IMR-90 (cell line): ENCODE data around the gene PRUNE2. TPM values are rescaled to one million over a fixed set of nuclear protein-coding genes. Genes with fewer than 3 reads are reported as not detected.

ENCODE experiments used
- ATAC-seq: fragments of 200-7000 bp; cut with Tn5 transposase; 2 replicates; pipeline ENCODE4 v1.9.1; 2020; ENCODE audit warnings: low read depth, mild to moderate bottlenecking, moderate library complexity
- BruUV-seq: library from RNA; stranded (reverse); fragments of 400-500 nt; replicated peaks from 2 replicates; lab custom pipeline; 2021; lab: Mats Ljungman, UMichigan
- CTCF ChIA-PET: fragments of 300-600 bp; formaldehyde crosslinking; extraction: SDS; loops from one replicate; lab custom pipeline; 2021; ENCODE audit warnings: antibody characterized with exemption; lab: Yijun Ruan, JAX
- POLR2A ChIA-PET: fragments of 300-600 bp; sonication (Branson Sonifier 250); formaldehyde crosslinking; loops from one replicate; lab custom pipeline; 2022; ENCODE audit warnings: antibody characterized with exemption; ENCODE audit not compliant: unreplicated experiment; lab: Charles Lee
- DNase-seq: peaks from one replicate; pipeline ENCODE4 v3.0.0; 2013
- H2AFZ ChIP-seq: replicated peaks from 2 replicates; pipeline ENCODE3; 2013; ENCODE audit warnings: low read length, mild to moderate bottlenecking; ENCODE audit not compliant: poor library complexity
- H2AK5ac ChIP-seq: 2 replicates; pipeline ENCODE4 v1.6.1; 2013; ENCODE audit warnings: low read depth, low read length, inconsistent platforms
- H2AK9ac ChIP-seq: replicated peaks from 2 replicates; pipeline ENCODE3; 2013; ENCODE audit warnings: mild to moderate bottlenecking, low read depth, low read length, moderate library complexity; ENCODE audit not compliant: poor library complexity
- H2BK120ac ChIP-seq: 2 replicates; pipeline ENCODE4 v1.6.1; 2013; ENCODE audit warnings: low read depth, low read length, inconsistent platforms
- H2BK15ac ChIP-seq: 3 replicates; pipeline ENCODE4 v1.6.1; 2013; ENCODE audit warnings: low read depth, low read length, inconsistent platforms
- H2BK20ac ChIP-seq: 2 replicates; pipeline ENCODE4 v1.6.1; 2013; ENCODE audit warnings: low read depth, mild to moderate bottlenecking, inconsistent platforms, low read length, moderate library complexity
- H2BK5ac ChIP-seq: 2 replicates; pipeline ENCODE4 v1.6.1; 2013; ENCODE audit warnings: mild to moderate bottlenecking, low read depth, low read length, inconsistent platforms; ENCODE audit not compliant: poor library complexity, severe bottlenecking
- H3K14ac ChIP-seq: replicated peaks from 2 replicates; pipeline ENCODE4 v1.6.1; 2013; ENCODE audit warnings: low read depth, low read length, inconsistent platforms
- H3K18ac ChIP-seq: 2 replicates; pipeline ENCODE4 v1.6.1; 2013; ENCODE audit warnings: low read depth, low read length, control low read depth
- H3K23ac ChIP-seq: 2 replicates; pipeline ENCODE4 v1.6.1; 2013; ENCODE audit warnings: low read depth, low read length, inconsistent platforms
- H3K27ac ChIP-seq: 2 replicates; pipeline ENCODE4 v1.5.1; 2013; ENCODE audit warnings: mild to moderate bottlenecking, control low read depth, low read length; ENCODE audit not compliant: insufficient read depth
- H3K27me3 ChIP-seq: 2 replicates; pipeline ENCODE4 v1.6.1; 2013; ENCODE audit warnings: low read length; ENCODE audit not compliant: control insufficient read depth, insufficient read depth
- H3K36me3 ChIP-seq: 2 replicates; pipeline ENCODE4 v1.6.1; 2013; ENCODE audit warnings: low read length, mixed read lengths; ENCODE audit not compliant: control insufficient read depth, insufficient read depth
- H3K4ac ChIP-seq: 2 replicates; pipeline ENCODE4 v1.6.1; 2013; ENCODE audit warnings: low read depth, low read length, inconsistent platforms
- H3K4me1 ChIP-seq: 2 replicates; pipeline ENCODE4 v1.6.1; 2013; ENCODE audit warnings: low read length, mixed read lengths; ENCODE audit not compliant: control insufficient read depth, insufficient read depth
- H3K4me2 ChIP-seq: 2 replicates; pipeline ENCODE4 v1.6.1; 2013; ENCODE audit warnings: low read depth, mild to moderate bottlenecking, control low read depth, low read length, moderate library complexity
- H3K4me3 ChIP-seq: 2 replicates; pipeline ENCODE4 v1.5.1; 2013; ENCODE audit warnings: low read depth, mild to moderate bottlenecking, control low read depth, low read length, moderate library complexity; ENCODE audit not compliant: insufficient read depth
- H3K56ac ChIP-seq: 2 replicates; pipeline ENCODE4 v1.6.1; 2013; ENCODE audit warnings: low read length, inconsistent platforms; ENCODE audit not compliant: insufficient read depth; ENCODE audit errors: extremely low read depth
- H3K79me1 ChIP-seq, 2 experiments: 2 replicates each; pipeline ENCODE4 v1.6.1; 2013; ENCODE audit warnings: low read length in 2 of 2, inconsistent platforms in 1 of 2, low read depth in 1 of 2
- H3K9ac ChIP-seq: 2 replicates; pipeline ENCODE4 v1.6.1; 2013; ENCODE audit warnings: low read depth, low read length, control low read depth
- H3K9me1 ChIP-seq: 2 replicates; pipeline ENCODE4 v1.6.1; 2013; ENCODE audit warnings: low read length, inconsistent platforms; ENCODE audit not compliant: insufficient read depth
- H3K9me3 ChIP-seq: 2 replicates; pipeline ENCODE4 v1.6.1; 2013; ENCODE audit warnings: low read length; ENCODE audit not compliant: control insufficient read depth, insufficient read depth
- H4K20me1 ChIP-seq: 2 replicates; pipeline ENCODE4 v1.6.1; 2013; ENCODE audit warnings: low read length, inconsistent platforms; ENCODE audit not compliant: insufficient read depth
- H4K5ac ChIP-seq: 2 replicates; pipeline ENCODE4 v1.6.1; 2013; ENCODE audit warnings: mild to moderate bottlenecking, low read depth, low read length, control low read depth
- H4K8ac ChIP-seq, 2 experiments: 2 replicates each; pipeline ENCODE4 v1.6.1; 2013; ENCODE audit warnings: low read depth in 2 of 2, low read length in 2 of 2, control low read depth in 1 of 2, inconsistent platforms in 1 of 2
- H4K91ac ChIP-seq: 2 replicates; pipeline ENCODE4 v1.6.1; 2013; ENCODE audit warnings: low read depth, low read length, inconsistent platforms; ENCODE audit not compliant: insufficient read depth
- BHLHE40 ChIP-seq: fragments of 150-350 bp; IDR thresholded peaks from 2 replicates; pipeline ENCODE4 v1.6.1; 2016; ENCODE audit warnings: mild to moderate bottlenecking, low read depth, low read length
- CHD1 ChIP-seq: IDR thresholded peaks from 2 replicates; pipeline ENCODE4 v1.6.1; 2012; ENCODE audit warnings: low read depth, low read length, improper control_type of control experiment
- MAFK ChIP-seq: IDR thresholded peaks from 2 replicates; pipeline ENCODE4 v1.6.1; 2012; ENCODE audit warnings: low read depth, low read length, improper control_type of control experiment
- MAZ ChIP-seq: IDR thresholded peaks from 2 replicates; pipeline ENCODE4 v1.6.1; 2012; ENCODE audit warnings: low read depth, mild to moderate bottlenecking, low read length, improper control_type of control experiment, moderate library complexity, borderline replicate concordance
- POLR2A ChIP-seq: IDR thresholded peaks from 2 replicates; pipeline ENCODE4 v1.6.1; 2012; ENCODE audit warnings: mild to moderate bottlenecking, low read depth, low read length
- RAD21 ChIP-seq: IDR thresholded peaks from 2 replicates; pipeline ENCODE4 v1.6.1; 2012; ENCODE audit warnings: low read length, improper control_type of control experiment
- RFX5 ChIP-seq: IDR thresholded peaks from 2 replicates; pipeline ENCODE4 v1.8.0; 2012; ENCODE audit warnings: low read depth, mild to moderate bottlenecking, low read length, moderate library complexity
- WGBS, 2 experiments: methylation state at CpG; one replicate each; pipeline versions ENCODE4 v1.1.5 to v1.1.7; 2013; ENCODE audit warnings: missing lambda C conversion rate in 2 of 2; ENCODE audit not compliant: insufficient read length in 1 of 2; ENCODE audit errors: extremely low coverage in 2 of 2; 5-methylcytosine and 5-hydroxymethylcytosine counted together
- dilution Hi-C: fragments of 300-500 bp; cut with HindIII; formaldehyde crosslinking; loops from one replicate; pipeline ENCODE4 v1.14.3; 2018; ENCODE audit warnings: low sequenced_read_pairs; ENCODE audit not compliant: unreplicated experiment
- in situ Hi-C: fragments of 300-500 bp; cut with MboI; formaldehyde crosslinking; loops from 3 replicates; pipeline ENCODE4 v1.14.3; 2019; ENCODE audit warnings: low sequenced_read_pairs, inconsistent platforms, mixed read lengths
- intact Hi-C: fragments of 100-400 bp; cut with micrococcal nuclease; formaldehyde crosslinking; loops from 2 replicates; pipeline ENCODE4 v1.10.0; 2022
- polyA plus RNA-seq, 3 experiments: library from polyadenylated mRNA; depleted of rRNA; stranded (reverse); fragments of >200 nt; gene quantifications; 2 replicates each; pipeline ENCODE4 v1.2.3, GENCODE V29; 2012; ENCODE audit warnings: low replicate concordance in 1 of 3
- total RNA-seq: library from RNA; depleted of rRNA; stranded (reverse); fragments of >200 nt; gene quantifications from 2 replicates; pipeline ENCODE4 v1.2.3, GENCODE V29; 2012

The PRUNE2 gene
- total and polyA plus RNA-seq, 2 of the 4 experiments (the other 2 are of a cell fraction): 0.70 to 1.6 TPM

- Histone ChIP-seq H2AFZ (no peak overlapping the region), H3K9me3 (no peaks in the 10 kb centered on the region), H3K79me1 (no peaks in the 10 kb centered on the region), H3K9ac (no peak overlapping the region), H2BK120ac (no peak overlapping the region), H2BK20ac (no peak overlapping the region), H3K14ac (no peak overlapping the region), H3K27ac (no peak overlapping the region), H2AK9ac (no peak overlapping the region), H3K36me3 (no peaks in the 10 kb centered on the region), H3K4me2 (no peak overlapping the region), H4K91ac (no peak overlapping the region), H4K5ac (no peak overlapping the region), H3K18ac (no peak overlapping the region), H4K20me1 (no peaks in the 10 kb centered on the region), H2BK15ac (no peak overlapping the region), H3K4ac (no peak overlapping the region), H3K27me3 (no peaks in the 10 kb centered on the region), H2BK5ac (no peak overlapping the region), H4K8ac (no peak overlapping the region), H3K4me1 (peaks cover 7% of the 10 kb centered on the region), H3K23ac (no peak overlapping the region), H3K4me3 (no peak overlapping the region), H3K56ac (no peak overlapping the region), H2AK5ac (no peak overlapping the region), H3K9me1 (no peaks in the 10 kb centered on the region)
- ChIA-PET CTCF (no interaction called here), POLR2A (no interaction called here)
- dilution Hi-C loops (no loop called here), in situ Hi-C loops (no loop called here), intact Hi-C loops (no loop called here)
- peak; percentile 59 for ATAC-seq
- WGBS, 2 experiments: no CpG with 5 or more reads among the region's 2 CpGs
- BruUV-seq: no TSS peak
- no peak for TF ChIP-seq RAD21
- TF ChIP-seq CHD1: no peak
- no peak for TF ChIP-seq BHLHE40
- TF ChIP-seq MAZ: no peak
- TF ChIP-seq POLR2A: no peak
- no peak for TF ChIP-seq RFX5
- no peak for TF ChIP-seq MAFK
- peak; percentile 41 for DNase-seq
Observed at GRCh38 chr9:76876098-76876497, 29.8 kb downstream of the PRUNE2 start.
